HepG2 (cell line): ENCODE results near the gene ZNF101. TPM values are rescaled to one million over a fixed set of nuclear protein-coding genes. Genes with fewer than 3 reads are reported as not detected.

Experiments used
- ATAC-seq: fragments of 200-7000 bp; cut with Tn5 transposase; 3 replicates; pipeline ENCODE4 v1.9.1; 2020; ENCODE audit warnings: mild to moderate bottlenecking, moderate library complexity
- BruUV-seq: library from RNA; stranded (reverse); fragments of 400-500 nt; replicated peaks from 2 replicates; lab custom pipeline; 2021; lab: Mats Ljungman, UMichigan
- CTCF ChIA-PET: fragments of 300-600 bp; formaldehyde crosslinking; extraction: SDS; loops from one replicate; lab custom pipeline; 2021; ENCODE audit warnings: low total read pairs, inconsistent platforms, low intra/inter-chr PET ratio; lab: Yijun Ruan, JAX
- POLR2A ChIA-PET: fragments of 350-600 bp; sonication (Branson Sonifier 250); formaldehyde crosslinking; loops from one replicate; lab custom pipeline; 2020; ENCODE audit warnings: antibody characterized with exemption, inconsistent platforms; lab: Yijun Ruan, JAX
- DNase-seq: peaks from one replicate; pipeline ENCODE4 v3.0.0-alpha.2; 2015; ENCODE audit warnings: low spot score
- FAIRE-seq: peaks from 3 replicates; lab custom pipeline; 2011; peaks lifted over from hg19 to GRCh38; lab: Jason Lieb, UNC
- H2AFZ ChIP-seq: one replicate; pipeline ENCODE4 v1.6.1; 2011; ENCODE audit warnings: low read length, inconsistent platforms
- H3K27ac ChIP-seq: fragments of 300-600 bp; 3 replicates; pipeline ENCODE4 v1.8.0; 2011; ENCODE audit warnings: mixed run types, mild to moderate bottlenecking, mixed read lengths, low read length, inconsistent platforms; ENCODE audit not compliant: insufficient read depth; ENCODE audit errors: extremely low read length
- H3K27me3 ChIP-seq, 2 experiments: fragments of 200-600 bp in 1 of 2; 2 replicates in 1 of 2; 3 replicates in 1 of 2; pipeline versions ENCODE4 v1.6.0 to v1.8.0; 2011; ENCODE audit warnings: low read length in 2 of 2, mild to moderate bottlenecking in 2 of 2, moderate library complexity in 2 of 2, inconsistent platforms in 1 of 2; ENCODE audit not compliant: insufficient read depth in 2 of 2, control insufficient read depth in 1 of 2
- H3K36me3 ChIP-seq, 2 experiments: fragments of 200-600 bp in 1 of 2; replicated peaks in 1 of 2; 2 replicates in 1 of 2; 3 replicates in 1 of 2; pipeline versions ENCODE4 v1.5.1 to v1.8.0; 2011; ENCODE audit warnings: low read length in 2 of 2, inconsistent platforms in 1 of 2; ENCODE audit not compliant: insufficient read depth in 2 of 2, control insufficient read depth in 1 of 2
- H3K4me1 ChIP-seq: 2 replicates; pipeline ENCODE4 v1.5.1; 2012; ENCODE audit warnings: low read length, inconsistent platforms; ENCODE audit not compliant: insufficient read depth
- H3K4me2 ChIP-seq: 2 replicates; pipeline ENCODE4 v1.6.0; 2011; ENCODE audit warnings: low read depth, low read length, inconsistent platforms
- H3K4me3 ChIP-seq, 3 experiments: fragments of 200-600 bp in 1 of 3; sonication (generic), shearing (Covaris generic) in 1 of 3; replicated peaks in 1 of 3; 2 replicates each; pipeline ENCODE4 v1.5.1; 2011 to 2016; ENCODE audit warnings: low read length in 3 of 3, inconsistent platforms in 2 of 3, low read depth in 2 of 3, mild to moderate bottlenecking in 2 of 3, control low read depth in 1 of 3, mixed read lengths in 1 of 3; ENCODE audit not compliant: insufficient read depth in 1 of 3
- H3K79me2 ChIP-seq: one replicate; pipeline ENCODE4 v1.6.1; 2011; ENCODE audit warnings: low read length, inconsistent platforms; ENCODE audit not compliant: insufficient read depth
- H3K9ac ChIP-seq: 2 replicates; pipeline ENCODE4 v1.6.0; 2011; ENCODE audit warnings: mild to moderate bottlenecking, low read depth, low read length, inconsistent platforms; ENCODE audit not compliant: insufficient read depth
- H3K9me3 ChIP-seq: 2 replicates; pipeline ENCODE4 v1.5.1; 2012; ENCODE audit warnings: mild to moderate bottlenecking, low read length
- H4K20me1 ChIP-seq: 2 replicates; pipeline ENCODE4 v1.6.0; 2011; ENCODE audit warnings: inconsistent platforms, mild to moderate bottlenecking, low read length, moderate library complexity; ENCODE audit not compliant: insufficient read depth
- IKZF4 ChIP-seq: sonication (generic); formaldehyde crosslinking; IDR thresholded peaks from 2 replicates; pipeline ENCODE4 v1.5.1; 2020; ENCODE audit warnings: borderline replicate concordance, mild to moderate bottlenecking, low read depth, missing genetic modification reagents; ENCODE audit errors: not compliant biosample characterization
- MIXL1 ChIP-seq: IDR thresholded peaks from 2 replicates; pipeline ENCODE4 v1.6.1; 2016
- MTERF4 ChIP-seq: sonication (generic); formaldehyde crosslinking; IDR thresholded peaks from 2 replicates; pipeline ENCODE4 v1.8.0; 2023; ENCODE audit warnings: mild to moderate bottlenecking, missing genetic modification reagents
- MTF1 ChIP-seq: sonication (generic); formaldehyde crosslinking; IDR thresholded peaks from 2 replicates; pipeline ENCODE4 v1.5.0; 2020; ENCODE audit warnings: missing genetic modification reagents
- PHF20 ChIP-seq: sonication (generic); formaldehyde crosslinking; IDR thresholded peaks from 2 replicates; pipeline ENCODE4 v1.5.0; 2020; ENCODE audit warnings: mild to moderate bottlenecking, missing genetic modification reagents
- RAD51 ChIP-seq: fragments of 450-650 bp; IDR thresholded peaks from 2 replicates; pipeline ENCODE4 v1.6.1; 2016; ENCODE audit warnings: borderline replicate concordance
- RELA ChIP-seq: sonication (generic); formaldehyde crosslinking; IDR thresholded peaks from 2 replicates; pipeline ENCODE4 v1.4.0; 2020; ENCODE audit warnings: missing genetic modification reagents
- SMC3 ChIP-seq: IDR thresholded peaks from 2 replicates; pipeline ENCODE4 v1.6.1; 2011; ENCODE audit warnings: low read length, improper control_type of control experiment
- ZFP90 ChIP-seq: sonication (generic); formaldehyde crosslinking; IDR thresholded peaks from 2 replicates; pipeline ENCODE4 v1.8.0; 2022; ENCODE audit warnings: missing genetic modification reagents, mild to moderate bottlenecking, inconsistent platforms, borderline replicate concordance
- ZFYVE20 ChIP-seq: sonication (generic); formaldehyde crosslinking; IDR thresholded peaks from 2 replicates; pipeline ENCODE4 v1.8.0; 2023; ENCODE audit warnings: low read depth, mild to moderate bottlenecking, moderate library complexity, missing genetic modification reagents, borderline replicate concordance
- ZNF101 ChIP-seq: sonication (generic); formaldehyde crosslinking; IDR thresholded peaks from 2 replicates; pipeline ENCODE4 v1.4.0; 2020; ENCODE audit warnings: mild to moderate bottlenecking, low read depth, missing genetic modification reagents, borderline replicate concordance
- ZNF326 ChIP-seq: sonication (generic); formaldehyde crosslinking; IDR thresholded peaks from 2 replicates; pipeline ENCODE4 v1.4.0; 2020; ENCODE audit warnings: missing genetic modification reagents, borderline replicate concordance
- ZNF451 ChIP-seq: sonication (generic); formaldehyde crosslinking; IDR thresholded peaks from 2 replicates; pipeline ENCODE4 v1.5.0; 2020; ENCODE audit warnings: mild to moderate bottlenecking, missing genetic modification reagents
- ZNF496 ChIP-seq: sonication (generic); formaldehyde crosslinking; IDR thresholded peaks from 2 replicates; pipeline ENCODE4 v1.8.1; 2023; ENCODE audit warnings: mild to moderate bottlenecking, moderate library complexity, missing genetic modification reagents; ENCODE audit not compliant: insufficient replicate concordance
- ZNF616 ChIP-seq: sonication (generic); formaldehyde crosslinking; IDR thresholded peaks from 2 replicates; pipeline ENCODE4 v1.5.0; 2020; ENCODE audit warnings: low read depth, mild to moderate bottlenecking, missing genetic modification reagents
- ZNF713 ChIP-seq: sonication (generic); formaldehyde crosslinking; IDR thresholded peaks from 2 replicates; pipeline ENCODE4 v1.4.0; 2020; ENCODE audit warnings: mild to moderate bottlenecking, missing genetic modification reagents
- ZSCAN31 ChIP-seq: sonication (generic); formaldehyde crosslinking; IDR thresholded peaks from 2 replicates; pipeline ENCODE4 v1.5.0; 2020; ENCODE audit warnings: low read depth, mild to moderate bottlenecking, missing genetic modification reagents
- WGBS: methylation state at CpG from one replicate; pipeline ENCODE4 v1.1.6; 2017; ENCODE audit warnings: low lambda C conversion rate; 5-methylcytosine and 5-hydroxymethylcytosine counted together
- in situ Hi-C: cut with HindIII; loops from 2 replicates; pipeline ENCODE4 v1.10.0; 2017; ENCODE audit warnings: low pct_unique_long_range_greater_than_20kb; ENCODE audit not compliant: extremely low pct_ligation_motif_present
- intact Hi-C: fragments of 100-400 bp; cut with micrococcal nuclease; formaldehyde crosslinking; loops from one replicate; pipeline ENCODE4 v1.10.0; 2022; ENCODE audit not compliant: unreplicated experiment
- polyA plus RNA-seq, 8 experiments: library from polyadenylated mRNA; depleted of rRNA in 3 of 8; stranded (reverse) in 7 of 8; unstranded in 1 of 8; fragments of >200 nt; fragmentation: Illumina TruSeq in 4 of 8; extraction: Trizol in 4 of 8; gene quantifications; 2 replicates each; pipeline versions ENCODE4 v1.2.1 to v1.2.3, GENCODE V29; 2011 to 2016; ENCODE audit warnings: low read depth in 4 of 8, missing spikeins in 1 of 8, mixed read lengths in 1 of 8; ENCODE audit not compliant: insufficient read depth in 1 of 8
- total RNA-seq, 5 experiments: library from RNA; depleted of rRNA; stranded (reverse); fragments of >200 nt; fragmentation: Illumina TruSeq; extraction: Trizol; gene quantifications; 2 replicates each; pipeline ENCODE4 v1.2.3, GENCODE V29; 2016; ENCODE audit warnings: low read depth in 1 of 5
- TF ChIP-seq, protein P1 (sequence below): sonication (generic); formaldehyde crosslinking; IDR thresholded peaks from 2 replicates; pipeline ENCODE4 v1.4.0; 2020; ENCODE audit warnings: low read depth, mild to moderate bottlenecking, missing genetic modification reagents
- TF ChIP-seq, protein P2 (sequence below): sonication (generic); formaldehyde crosslinking; IDR thresholded peaks from 2 replicates; pipeline ENCODE4 v1.8.1; 2023; ENCODE audit warnings: mild to moderate bottlenecking, missing genetic modification reagents

The ZNF101 gene
- total and polyA plus RNA-seq, 2 of the 13 experiments (the other 11 are each of a cell fraction or from before 2014, with no cell fraction given): 12.9 to 28.9 TPM

- ATAC-seq: no peak
- in situ Hi-C loops (no loop called here), intact Hi-C loops (no loop called here)
- no peak overlapping the region for H2AFZ ChIP-seq
- TF ChIP-seq ZNF326: no peak
- TF ChIP-seq PHF20 (CRISPR knock-in tag): no peak
- TF ChIP-seq RELA (CRISPR knock-in tag): no peak
- no peak for TF ChIP-seq RAD51
- TF ChIP-seq SMC3: no peak
- TF ChIP-seq, protein P1, sequence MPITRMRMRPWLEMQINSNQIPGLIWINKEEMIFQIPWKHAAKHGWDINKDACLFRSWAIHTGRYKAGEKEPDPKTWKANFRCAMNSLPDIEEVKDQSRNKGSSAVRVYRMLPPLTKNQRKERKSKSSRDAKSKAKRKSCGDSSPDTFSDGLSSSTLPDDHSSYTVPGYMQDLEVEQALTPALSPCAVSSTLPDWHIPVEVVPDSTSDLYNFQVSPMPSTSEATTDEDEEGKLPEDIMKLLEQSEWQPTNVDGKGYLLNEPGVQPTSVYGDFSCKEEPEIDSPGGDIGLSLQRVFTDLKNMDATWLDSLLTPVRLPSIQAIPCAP (CRISPR knock-in tag): no peak
- TF ChIP-seq ZNF101: peak; percentile 97; the same call in 1 of the 2 replicates
- H3K4me2 ChIP-seq: no peak overlapping the region
- H3K9ac ChIP-seq: no peak overlapping the region
- H3K79me2 ChIP-seq: peaks cover 17% of the 10 kb centered on the region
- no peak for FAIRE-seq
- peaks cover 0 to 11% of the 10 kb centered on the region in 2 experiments; a peak in 2 of 5 replicates for H3K36me3 ChIP-seq
- BruUV-seq: no TSS peak
- H3K27me3 ChIP-seq: no peaks in the 10 kb centered on the region
- POLR2A ChIA-PET: no interaction called here
- CTCF ChIA-PET: no interaction called here
- DNase-seq: no peak
- H3K4me3 ChIP-seq: no peak overlapping the region
- H3K27ac ChIP-seq: no peak overlapping the region
- H4K20me1 ChIP-seq: no peaks in the 10 kb centered on the region
- H3K9me3 ChIP-seq: peaks cover 80% of the 10 kb centered on the region
- no peaks in the 10 kb centered on the region for H3K4me1 ChIP-seq
- WGBS: 94% methylated on average over 2 of the region's 2 CpGs
Measured at GRCh38 chr19:19719798-19720197, 51.2 kb downstream of the ZNF101 start.

DNA sequence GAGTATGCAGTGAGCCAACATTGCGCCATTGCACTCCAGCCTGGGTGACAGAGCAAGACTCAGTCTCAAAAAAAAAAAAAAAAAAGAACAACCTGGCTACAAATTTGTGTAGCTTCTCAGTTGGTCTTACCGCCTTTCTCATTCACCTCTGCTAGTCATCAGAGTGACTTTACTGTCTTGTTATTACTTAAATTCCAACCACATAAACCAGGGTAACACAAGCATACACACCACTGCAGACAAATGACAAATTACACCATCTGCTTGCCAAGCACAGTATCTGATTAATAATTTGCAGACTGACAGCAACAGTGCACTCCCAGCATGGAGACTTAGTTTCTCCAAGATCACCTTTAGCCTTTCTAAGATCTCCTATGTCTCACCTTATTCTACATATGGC, 53.3 kb downstream of the ZNF101 start:
- Histone ChIP-seq H3K4me3 (no peak overlapping the region), H3K4me1 (no peaks in the 10 kb centered on the region), H3K4me2 (no peak overlapping the region), H3K36me3 (peaks cover 0 to 5% of the 10 kb centered on the region in 2 experiments; a peak in 2 of 5 replicates), H3K9me3 (peaks cover 72% of the 10 kb centered on the region), H3K79me2 (peaks cover 17% of the 10 kb centered on the region), H3K9ac (no peak overlapping the region), H2AFZ (no peak overlapping the region), H4K20me1 (no peaks in the 10 kb centered on the region), H3K27me3 (no peaks in the 10 kb centered on the region), H3K27ac (no peak overlapping the region)
- 98% methylated on average over 2 of the region's 2 CpGs for WGBS
- FAIRE-seq: no peak
- no peak for DNase-seq
- BruUV-seq: no TSS peak
- CTCF ChIA-PET: no interaction called here
- intact Hi-C loops: no loop called here
- ATAC-seq: no peak
- in situ Hi-C loops: no loop called here
- POLR2A ChIA-PET: no interaction called here
- TF ChIP-seq MTERF4 (CRISPR knock-in tag) (no peak), ZNF616 (CRISPR knock-in tag) (no peak), ZFP90 (CRISPR knock-in tag) (no peak), ZNF496 (CRISPR knock-in tag) (no peak), ZNF451 (CRISPR knock-in tag) (no peak), IKZF4 (CRISPR knock-in tag) (no peak), ZFYVE20 (CRISPR knock-in tag) (no peak), ZSCAN31 (CRISPR knock-in tag) (no peak), MIXL1 (CRISPR knock-in tag) (no peak), ZNF713 (no peak), MTF1 (CRISPR knock-in tag) (no peak)
- TF ChIP-seq, protein P2, sequence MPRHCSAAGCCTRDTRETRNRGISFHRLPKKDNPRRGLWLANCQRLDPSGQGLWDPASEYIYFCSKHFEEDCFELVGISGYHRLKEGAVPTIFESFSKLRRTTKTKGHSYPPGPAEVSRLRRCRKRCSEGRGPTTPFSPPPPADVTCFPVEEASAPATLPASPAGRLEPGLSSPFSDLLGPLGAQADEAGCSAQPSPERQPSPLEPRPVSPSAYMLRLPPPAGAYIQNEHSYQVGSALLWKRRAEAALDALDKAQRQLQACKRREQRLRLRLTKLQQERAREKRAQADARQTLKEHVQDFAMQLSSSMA (CRISPR knock-in tag): no peak
